ENCODE measurements around the gene REV3L.
A peak's percentile ranks its signal among the peaks of the same experiment; 100 is the strongest.
"Not testable (repeated sequence)": the region's sequence is repeated elsewhere in the genome, so short reads cannot be mapped to it uniquely, and the experiment has no call there.

Gene REV3L

GRCh38 chr6:111482959-111483735 lies at the start of gene REV3L:
Gene REV3L (minus strand): TSS chr6:111483218. CDS start chr6:111482888, 330 bp downstream.
- DNase-seq (ENCODE audit: low read depth in 1 of 2, low spot score in 1 of 2), result peak; percentile 79 to 88

- DNase-seq (ENCODE audit: low read depth in 1 of 2, low spot score in 1 of 2), result no peak
Measured at GRCh38 chr6:111531185-111531584, 48.2 kb upstream of the REV3L start.

- DNase-seq (ENCODE audit: low read depth in 1 of 2, low spot score in 1 of 2), result no peak
Measured at GRCh38 chr6:111530667-111531066, 47.6 kb upstream of the REV3L start.

- DNase-seq (ENCODE audit: low read depth in 1 of 2, low spot score in 1 of 2), result no peak
Measured at GRCh38 chr6:111530218-111530617, 47.2 kb upstream of the REV3L start.

GRCh38 chr6:111527367-111527766 lies 44.3 kb upstream of the REV3L start:
- no peak for DNase-seq (ENCODE audit: low read depth in 1 of 2, low spot score in 1 of 2)

GRCh38 chr6:111524735-111525134 lies 41.7 kb upstream of the REV3L start:
- no peak for DNase-seq (ENCODE audit: low read depth in 1 of 2, low spot score in 1 of 2)

GRCh38 chr6:111524252-111524651 lies 41.2 kb upstream of the REV3L start:
- DNase-seq (ENCODE audit: low read depth in 1 of 2, low spot score in 1 of 2), result no peak

- no peak for DNase-seq (ENCODE audit: low read depth in 1 of 2, low spot score in 1 of 2)
Measured at GRCh38 chr6:111523484-111524167, 40.6 kb upstream of the REV3L start.

GRCh38 chr6:111522393-111523020 lies 39.5 kb upstream of the REV3L start:
- no peak for DNase-seq (ENCODE audit: low read depth in 1 of 2, low spot score in 1 of 2)

GRCh38 chr6:111521497-111522270 lies 38.7 kb upstream of the REV3L start:
- no peak for DNase-seq (ENCODE audit: low read depth in 1 of 2, low spot score in 1 of 2)

GRCh38 chr6:111520524-111520923 lies 37.5 kb upstream of the REV3L start:
- DNase-seq (ENCODE audit: low read depth in 1 of 2, low spot score in 1 of 2), result no peak

- DNase-seq (ENCODE audit: low read depth in 1 of 2, low spot score in 1 of 2), result no peak
Measured at GRCh38 chr6:111517965-111518364, 34.9 kb upstream of the REV3L start.

GRCh38 chr6:111515259-111515658 lies 32.2 kb upstream of the REV3L start:
- no peak for DNase-seq (ENCODE audit: low read depth in 1 of 2, low spot score in 1 of 2)

GRCh38 chr6:111514531-111514930 lies 31.5 kb upstream of the REV3L start:
- not testable (repeated sequence) for DNase-seq (ENCODE audit: low read depth in 1 of 2, low spot score in 1 of 2)

- not testable (repeated sequence) for DNase-seq (ENCODE audit: low read depth in 1 of 2, low spot score in 1 of 2)
Measured at GRCh38 chr6:111507219-111507618, 24.2 kb upstream of the REV3L start.

GRCh38 chr6:111505498-111505897 lies 22.5 kb upstream of the REV3L start:
- not testable (repeated sequence) for DNase-seq (ENCODE audit: low read depth in 1 of 2, low spot score in 1 of 2)

- no peak for DNase-seq (ENCODE audit: low read depth in 1 of 2, low spot score in 1 of 2)
Measured at GRCh38 chr6:111503660-111504059, 20.6 kb upstream of the REV3L start.

GRCh38 chr6:111503194-111503593 lies 20.2 kb upstream of the REV3L start:
- no peak for DNase-seq (ENCODE audit: low read depth in 1 of 2, low spot score in 1 of 2)

- no peak for DNase-seq (ENCODE audit: low read depth in 1 of 2, low spot score in 1 of 2)
Measured at GRCh38 chr6:111502154-111502553, 19.1 kb upstream of the REV3L start.

GRCh38 chr6:111499269-111499793 lies 16.3 kb upstream of the REV3L start:
- no peak for DNase-seq (ENCODE audit: low read depth in 1 of 2, low spot score in 1 of 2)
